Measurements from ENCODE around the gene LAMC3.

The LAMC3 gene

DNA sequence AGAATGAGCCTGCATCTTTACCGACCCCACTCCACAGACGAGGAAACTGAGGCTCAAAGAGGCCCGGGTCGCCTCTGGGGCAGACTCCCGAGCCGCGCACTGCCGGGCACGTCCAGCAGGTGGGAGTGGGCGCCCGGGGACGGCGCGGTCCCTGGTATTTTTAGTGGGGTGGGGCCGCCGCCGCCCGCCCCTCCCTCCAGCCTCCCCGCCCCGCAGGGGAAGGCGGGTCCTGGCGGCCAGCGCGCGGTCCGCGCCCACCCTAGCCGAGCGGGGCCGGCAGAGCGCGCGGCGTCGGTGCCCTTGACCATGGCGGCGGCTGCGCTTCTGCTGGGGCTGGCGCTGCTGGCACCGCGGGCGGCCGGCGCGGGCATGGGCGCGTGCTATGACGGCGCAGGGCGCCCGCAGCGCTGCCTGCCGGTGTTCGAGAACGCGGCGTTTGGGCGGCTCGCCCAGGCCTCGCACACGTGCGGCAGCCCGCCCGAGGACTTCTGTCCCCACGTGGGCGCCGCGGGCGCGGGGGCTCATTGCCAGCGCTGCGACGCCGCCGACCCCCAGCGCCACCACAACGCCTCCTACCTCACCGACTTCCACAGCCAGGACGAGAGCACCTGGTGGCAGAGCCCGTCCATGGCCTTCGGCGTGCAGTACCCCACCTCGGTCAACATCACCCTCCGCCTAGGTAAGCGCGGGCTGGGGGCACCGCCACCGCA lies at the start of gene LAMC3:
LAMC3 (plus strand) TSS at position 266 of the 710 bp plus-strand sequence; CDS start at position 307, 41 bp downstream.
- DNase-seq, result no peak

DNA sequence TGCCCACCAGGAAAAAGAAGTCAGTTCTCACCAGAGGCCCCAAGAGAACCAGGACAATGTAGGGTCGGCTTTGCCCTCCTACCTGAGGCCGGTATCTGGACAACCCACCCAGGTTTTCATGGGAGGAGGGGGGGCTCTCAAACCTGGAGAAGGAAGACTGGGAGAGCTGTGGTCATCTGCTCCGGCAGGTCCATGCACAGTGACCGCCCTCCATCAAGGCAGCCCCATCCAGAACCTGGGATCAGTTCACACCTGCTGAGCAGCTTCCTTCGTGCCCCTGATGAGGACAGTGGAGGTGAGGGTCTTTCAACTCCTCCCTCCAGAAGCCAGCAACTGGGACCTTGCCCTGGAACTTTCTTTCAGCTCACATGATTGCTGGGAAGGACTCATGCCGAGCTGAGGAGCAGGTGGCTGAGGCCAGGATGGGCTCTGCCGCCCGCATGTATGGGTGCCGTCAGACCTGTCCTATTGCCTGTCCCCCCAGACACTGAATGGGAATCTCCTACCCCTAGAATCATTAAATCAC lies 49.1 kb upstream of the LAMC3 start:
- no peak for DNase-seq

DNA sequence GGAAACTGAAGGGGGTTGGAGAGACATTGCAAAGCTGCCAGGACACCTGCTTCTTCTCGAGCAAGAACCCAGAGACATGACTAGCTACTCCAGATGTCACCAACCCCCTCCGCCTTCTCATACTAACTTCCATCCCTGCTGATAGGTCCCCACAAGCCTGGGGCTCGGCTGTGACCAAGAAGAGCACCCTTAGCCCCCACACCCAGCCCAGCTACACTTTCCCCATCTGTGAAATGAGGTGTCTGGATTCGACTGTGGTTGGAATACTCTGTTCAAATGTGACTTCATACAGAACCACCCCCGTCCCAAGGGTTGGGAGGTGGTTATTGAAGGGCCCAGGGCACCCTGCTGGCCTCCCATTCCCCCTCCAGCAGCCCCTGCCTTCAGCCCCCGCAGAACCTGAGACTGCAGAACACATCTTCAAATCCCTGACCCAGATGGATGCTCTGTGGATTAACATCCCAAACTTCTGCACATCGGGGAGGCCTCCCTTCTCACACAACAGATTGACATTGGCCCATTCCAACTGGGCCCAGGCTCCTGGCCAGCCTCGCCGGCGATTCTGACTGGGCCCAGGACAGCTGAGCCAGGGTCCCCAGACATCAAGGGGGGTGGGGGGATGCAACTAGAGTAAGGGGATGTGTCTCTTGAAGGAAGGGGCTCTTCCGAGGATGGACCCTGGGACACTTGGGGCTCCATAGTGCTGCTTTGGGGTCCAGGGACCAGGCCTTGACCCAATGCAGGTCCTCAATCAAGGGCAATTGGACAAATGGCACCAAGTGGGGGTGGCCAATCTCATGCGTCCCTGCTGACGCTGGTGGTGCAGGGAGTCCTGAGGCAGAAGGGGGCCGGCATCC lies 48.2 kb upstream of the LAMC3 start:
- DNase-seq, result no peak

DNA sequence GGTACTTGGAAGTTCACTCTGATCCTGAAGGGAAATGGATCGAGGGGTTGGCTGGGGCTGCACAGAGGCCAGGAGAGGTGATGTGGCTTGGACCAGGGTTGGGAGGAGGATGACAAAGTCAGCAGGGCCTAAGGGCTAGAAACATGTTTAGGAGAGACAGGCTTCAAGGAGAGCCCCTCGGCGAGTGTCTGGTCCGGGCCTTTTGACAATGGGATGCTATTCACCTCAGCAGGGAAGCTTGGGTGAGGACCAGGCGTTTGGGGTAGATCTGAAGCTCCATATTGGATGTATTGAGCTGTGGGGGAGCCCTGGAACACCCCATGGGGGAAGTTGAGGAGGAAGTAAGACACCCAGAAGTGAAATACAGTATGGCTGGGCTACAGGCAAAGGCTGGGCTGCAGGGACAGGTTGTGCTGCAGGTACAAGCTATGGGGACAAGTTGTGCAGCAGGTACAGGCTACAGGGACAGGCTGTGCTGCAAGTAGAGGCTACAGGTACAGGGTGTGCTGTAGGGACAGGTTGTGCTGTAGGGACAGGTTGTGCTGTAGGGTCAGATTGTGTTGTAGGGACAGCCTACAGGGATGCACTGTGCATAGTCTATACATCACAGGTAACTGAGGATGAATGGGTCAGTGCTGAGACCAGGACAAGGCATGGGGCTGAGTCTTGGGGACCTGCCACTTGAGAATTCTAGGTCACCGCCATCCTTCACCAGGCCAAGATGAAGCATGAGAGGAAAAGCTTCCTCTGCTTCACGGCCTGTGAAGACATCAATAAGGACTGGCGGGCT lies 47.3 kb upstream of the LAMC3 start:
- no peak for DNase-seq

DNA sequence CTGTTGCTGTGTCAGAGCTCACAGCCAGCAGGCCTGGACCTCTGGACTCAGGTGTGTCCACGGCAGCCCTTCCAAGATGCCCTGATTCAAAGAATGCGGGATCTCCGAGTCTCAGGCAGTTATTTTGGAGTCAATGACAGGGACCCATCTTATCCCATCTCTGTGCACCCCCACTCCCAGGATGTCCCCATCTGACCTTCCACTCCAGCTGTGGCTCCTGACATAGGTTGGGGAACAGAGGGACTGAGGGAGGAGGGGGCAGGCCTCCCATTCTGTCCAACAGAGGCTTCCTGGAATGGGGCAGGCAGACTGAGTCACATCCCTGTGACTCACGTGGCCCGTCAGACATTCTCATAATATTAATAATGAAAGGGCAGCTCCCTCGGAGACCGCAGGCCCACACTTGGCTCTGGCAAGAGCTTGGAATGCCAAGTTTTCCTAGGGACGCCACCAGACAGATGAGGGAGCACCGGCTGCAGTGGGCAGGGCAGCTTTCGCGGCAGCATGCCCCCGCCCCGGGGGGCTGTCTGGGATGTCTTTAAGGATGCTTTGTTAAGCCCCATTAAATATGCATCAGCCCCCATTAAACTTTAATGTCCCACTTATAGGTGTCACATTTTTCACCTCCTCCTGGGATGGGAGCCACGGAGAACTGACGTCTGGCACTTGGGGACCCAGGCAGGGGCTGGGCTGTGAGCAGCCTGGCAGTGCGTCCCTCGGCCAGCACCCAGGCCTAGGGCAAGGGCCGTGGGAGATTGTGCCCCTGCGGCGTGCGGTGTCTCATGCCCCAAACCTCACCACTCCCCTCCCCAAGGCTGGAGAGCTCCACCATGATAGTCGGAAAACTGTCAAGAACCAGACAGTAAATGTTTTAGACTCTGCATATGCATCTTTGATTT lies 46.3 kb upstream of the LAMC3 start:
- no peak for DNase-seq

DNA sequence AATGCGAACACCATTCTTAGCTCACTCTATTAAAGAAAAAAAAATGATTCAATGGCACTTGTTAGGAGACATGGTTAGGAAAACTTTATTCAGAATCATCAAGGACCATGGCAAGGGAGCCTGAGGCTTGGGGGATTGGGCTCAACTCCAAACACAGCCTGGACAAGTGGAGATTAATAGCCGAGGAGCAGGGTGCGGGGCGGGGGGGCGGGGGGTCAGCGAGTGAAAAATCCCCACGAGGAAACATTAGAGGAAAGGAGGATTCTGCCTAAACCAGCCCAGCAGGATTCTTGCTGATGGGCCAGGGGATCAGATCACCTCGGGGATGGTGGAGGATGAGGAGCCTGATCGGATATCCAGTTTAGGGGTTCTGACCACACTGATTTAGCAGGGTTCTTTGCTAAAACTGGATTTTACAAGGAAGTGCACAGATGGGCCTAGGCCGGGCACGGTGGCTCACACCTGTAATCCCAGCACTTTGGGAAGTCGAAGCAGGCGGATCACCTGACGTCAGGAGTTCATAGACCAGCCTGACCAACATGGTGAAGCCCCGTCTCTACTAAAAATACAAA lies 45.6 kb upstream of the LAMC3 start:
- no peak for DNase-seq

DNA sequence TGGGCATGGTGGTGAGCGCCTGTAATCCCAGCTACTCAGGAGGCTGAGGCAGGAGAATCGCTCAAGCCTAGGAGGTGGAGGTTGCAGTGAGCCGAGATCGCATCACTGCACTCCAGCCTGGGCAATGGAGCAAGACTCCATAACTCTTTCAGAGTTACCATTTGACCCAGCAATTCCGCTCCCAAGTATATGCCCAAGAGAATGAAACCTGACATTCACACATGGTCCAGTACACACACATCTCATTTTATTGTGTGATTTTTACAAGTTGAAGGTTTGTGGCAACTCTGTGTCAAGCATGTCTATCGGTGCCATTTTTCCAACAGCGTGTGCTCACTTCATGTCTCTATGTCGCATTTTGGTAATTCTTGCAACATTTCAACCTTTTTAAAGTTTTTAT lies 45.1 kb upstream of the LAMC3 start:
- no peak for DNase-seq

DNA sequence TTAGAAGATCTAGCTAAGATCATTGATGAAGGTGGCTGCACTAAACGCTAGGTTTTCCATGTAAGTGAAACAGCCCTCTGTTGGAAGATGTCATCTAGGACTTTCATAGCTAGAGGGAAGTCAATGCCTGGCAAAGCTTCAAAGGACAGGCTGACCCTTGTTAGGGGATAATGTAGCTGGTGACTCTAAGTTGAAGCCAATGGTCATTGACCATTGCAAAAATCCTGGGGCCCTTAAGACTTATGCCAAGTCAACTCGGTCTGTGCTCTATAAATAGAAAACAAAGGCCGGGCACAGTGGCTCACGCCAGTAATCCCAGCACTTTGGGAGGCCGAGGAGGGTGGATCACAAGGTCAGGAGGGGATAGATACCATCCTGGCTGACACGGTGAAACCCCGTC lies 43.3 kb upstream of the LAMC3 start:
- DNase-seq, result no peak

DNA sequence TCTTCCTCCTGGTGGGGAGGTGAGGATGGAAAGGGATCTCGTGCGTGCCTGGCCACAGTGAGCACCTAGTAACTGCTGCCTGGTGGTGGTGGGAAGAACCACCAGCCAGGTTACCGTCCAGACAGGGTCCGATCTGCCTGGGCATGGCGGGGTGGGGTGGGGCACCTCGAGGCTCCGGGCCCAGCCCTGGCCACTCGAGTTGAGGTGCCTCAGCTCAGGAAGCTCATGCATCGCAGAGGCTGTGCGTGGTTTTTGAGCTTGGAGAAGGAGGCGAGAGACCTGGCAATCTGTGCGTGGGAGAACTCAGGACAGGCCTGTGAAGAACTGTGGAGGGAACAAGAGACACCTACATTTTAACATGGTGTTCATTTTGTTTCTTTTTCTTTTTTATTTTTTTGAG lies 38.9 kb upstream of the LAMC3 start:
- no peak for DNase-seq

DNA sequence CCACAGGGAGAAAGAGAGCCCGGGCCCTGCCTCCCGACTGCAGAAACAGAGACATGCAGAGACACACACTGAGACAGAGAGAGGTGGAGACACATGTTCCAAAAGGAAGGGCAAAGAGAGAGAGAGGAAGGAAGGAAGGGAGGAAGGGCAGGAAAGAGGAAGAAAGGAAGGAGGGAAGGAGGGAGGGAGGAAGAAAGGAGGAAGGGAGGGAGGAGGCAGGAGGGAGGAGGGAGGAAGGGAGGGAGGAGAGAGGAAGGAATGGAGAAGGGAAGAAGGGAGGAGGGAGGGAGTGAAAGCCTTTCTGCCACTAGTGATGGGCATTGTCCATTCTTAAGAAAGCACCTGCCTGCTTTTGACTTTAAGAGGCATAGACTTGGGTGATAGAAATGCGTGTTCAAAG lies 38.1 kb upstream of the LAMC3 start:
- no peak for DNase-seq

DNA sequence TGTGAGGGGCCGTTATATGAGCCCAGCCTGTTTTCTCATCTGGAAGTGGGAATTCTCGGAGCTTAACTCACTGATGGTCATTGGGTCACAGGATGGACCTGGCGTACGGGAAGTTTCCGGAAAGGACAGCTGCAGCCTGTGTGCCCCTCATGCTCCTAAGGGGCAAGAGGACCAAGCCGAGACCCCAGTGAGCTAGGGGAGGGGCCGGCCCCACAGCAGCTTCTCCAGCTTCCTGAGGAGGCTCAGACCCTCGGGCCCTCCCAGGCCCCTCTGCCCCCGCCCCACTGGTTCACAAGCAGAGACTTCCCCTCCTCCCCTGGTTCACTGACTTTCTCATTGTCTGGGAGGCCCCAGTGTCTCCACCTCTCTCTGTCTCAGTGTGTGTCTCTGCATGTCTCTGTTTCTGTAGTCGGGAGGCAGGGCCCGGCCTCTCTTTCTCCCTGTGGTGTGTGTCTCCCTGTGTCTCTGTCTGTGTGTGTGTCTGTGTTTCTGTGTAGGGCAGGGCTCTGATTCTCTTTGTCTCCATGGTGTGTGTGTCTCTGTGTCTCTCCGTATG lies 37.6 kb upstream of the LAMC3 start:
- DNase-seq, result no peak

DNA sequence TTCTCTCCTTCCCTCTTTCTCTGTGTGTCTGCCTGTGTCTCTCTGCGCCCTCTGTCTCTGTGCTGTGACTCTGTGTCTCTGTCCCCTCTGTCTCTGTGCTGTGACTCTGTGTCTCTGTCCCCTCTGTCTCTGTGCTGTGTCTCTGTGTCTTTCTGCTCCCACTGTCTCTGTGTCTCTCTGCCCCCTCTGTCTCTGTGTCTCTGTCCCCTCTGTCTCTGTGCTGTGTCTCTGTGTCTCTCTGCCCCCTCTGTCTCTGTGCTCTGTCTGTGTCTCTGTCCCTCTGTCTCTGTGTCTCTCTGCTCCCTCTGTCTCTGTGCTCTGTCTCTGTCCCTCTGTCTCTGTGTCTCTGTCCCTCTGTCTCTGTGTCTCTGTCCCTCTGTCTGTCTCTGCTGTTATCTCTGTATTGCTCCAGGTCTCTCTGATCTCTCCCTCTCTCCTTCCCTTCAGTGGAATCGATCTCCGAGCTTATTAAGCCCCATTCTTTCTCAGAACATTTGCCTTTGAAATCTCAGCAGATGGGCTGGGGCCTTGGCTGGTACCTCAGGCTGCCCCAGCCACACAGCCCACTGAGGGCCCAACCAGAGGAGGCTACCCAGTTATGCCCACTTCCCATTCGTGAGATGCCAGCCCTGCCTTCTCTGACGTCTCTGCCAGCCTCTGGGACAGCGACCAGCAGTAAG lies 36.6 kb upstream of the LAMC3 start:
- no peak for DNase-seq

DNA sequence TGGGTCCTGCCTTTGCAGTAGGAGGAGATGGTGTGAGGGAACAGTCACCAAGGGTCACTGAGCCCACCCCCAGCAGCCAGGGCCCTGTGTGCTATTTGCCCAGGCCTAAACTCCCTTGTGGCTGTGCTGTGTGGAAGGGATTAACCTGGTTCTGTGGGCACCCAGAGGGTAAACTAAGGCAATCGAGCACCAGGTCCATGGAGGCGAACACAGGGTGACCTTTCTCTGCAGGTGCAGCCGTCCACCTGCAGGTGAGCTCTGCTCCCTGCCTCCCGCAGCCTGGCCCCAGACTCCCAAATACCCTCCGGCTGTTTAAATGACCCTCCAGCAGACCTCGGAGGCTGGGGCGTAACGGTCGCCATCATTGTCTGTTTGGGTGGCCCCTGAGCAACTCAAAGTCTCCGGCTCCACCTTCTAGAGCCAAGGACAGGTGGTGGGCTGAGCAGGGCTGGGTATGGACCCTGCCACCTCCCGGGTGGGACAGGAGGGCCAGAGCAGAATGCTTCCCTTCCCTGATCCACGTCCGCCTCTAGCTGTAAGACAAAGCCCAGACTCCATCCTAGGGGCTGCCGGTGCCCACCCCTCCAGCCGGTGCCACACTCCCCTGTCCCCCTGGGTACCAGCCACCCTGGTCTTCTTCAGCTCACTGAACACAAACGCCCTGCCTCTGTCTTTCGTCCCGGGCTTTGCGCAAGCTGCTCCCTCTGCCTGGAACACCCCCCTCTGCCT lies 35.9 kb upstream of the LAMC3 start:
- DNase-seq, result no peak

DNA sequence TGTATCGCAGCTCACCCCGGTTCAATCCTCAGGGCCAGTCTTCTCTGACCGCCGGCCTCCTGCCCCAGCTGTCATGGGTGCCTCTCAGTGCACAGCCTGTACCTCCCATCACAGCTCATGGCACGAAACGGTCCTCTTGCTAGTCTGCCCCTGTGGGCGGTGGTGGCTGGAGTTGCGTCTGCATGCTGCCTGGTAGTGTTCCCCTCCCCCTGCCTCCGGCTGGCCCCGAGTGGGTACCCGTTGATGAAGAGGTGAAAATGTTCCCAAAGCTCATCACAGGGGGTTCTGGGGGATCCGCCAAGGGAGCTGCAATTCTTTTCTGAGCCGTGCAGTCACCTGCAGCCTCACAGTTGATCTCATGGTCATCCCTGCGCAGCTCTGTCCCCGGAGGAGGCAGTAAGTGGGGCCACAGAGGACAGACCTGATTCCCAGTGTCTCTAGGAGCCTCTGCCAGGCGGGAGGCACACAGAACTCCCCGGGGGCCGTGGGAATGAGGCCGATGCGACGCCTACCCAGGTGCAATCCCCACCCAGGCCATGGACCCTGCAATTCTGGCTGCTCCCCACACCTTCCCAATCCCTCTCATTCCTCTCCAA lies 35.2 kb upstream of the LAMC3 start:
- DNase-seq, result no peak

DNA sequence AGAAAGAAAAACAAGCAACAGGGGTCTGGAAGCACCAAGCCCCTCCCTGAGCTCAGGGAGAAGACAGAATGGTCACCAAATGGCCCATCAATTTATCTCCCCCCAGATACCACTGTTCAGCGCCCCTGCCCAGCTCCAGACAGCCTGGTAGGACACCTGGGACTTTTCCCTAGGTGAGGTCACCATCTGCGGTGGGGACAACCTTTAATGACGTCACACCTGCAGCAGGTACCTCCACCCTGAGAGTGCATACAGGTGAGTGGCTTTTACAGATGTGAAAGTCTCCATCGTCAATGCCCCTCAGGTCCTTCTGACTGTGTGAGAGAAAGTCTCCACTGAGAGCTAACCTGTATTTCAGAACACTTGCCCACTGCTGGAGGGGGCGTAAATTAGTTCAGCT lies 34.3 kb upstream of the LAMC3 start:
- DNase-seq, result no peak

DNA sequence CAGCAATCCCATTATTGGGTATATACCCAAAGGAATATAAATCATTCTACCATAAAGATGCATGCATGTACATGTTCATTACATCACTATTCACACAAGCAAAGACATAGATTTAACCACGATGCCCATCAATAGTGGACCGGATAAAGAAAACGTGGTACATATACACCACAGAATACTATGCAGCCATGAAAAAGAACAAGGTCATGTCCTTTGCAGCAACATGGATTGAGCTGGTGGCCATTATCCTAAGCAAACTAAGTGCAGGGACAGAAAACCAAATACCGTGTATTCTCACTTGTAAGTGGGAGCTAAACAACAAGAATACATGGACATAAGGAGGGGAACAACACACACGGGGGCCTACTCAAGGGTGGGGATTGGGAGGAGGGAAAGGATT lies 33.8 kb upstream of the LAMC3 start:
- DNase-seq, result no peak

DNA sequence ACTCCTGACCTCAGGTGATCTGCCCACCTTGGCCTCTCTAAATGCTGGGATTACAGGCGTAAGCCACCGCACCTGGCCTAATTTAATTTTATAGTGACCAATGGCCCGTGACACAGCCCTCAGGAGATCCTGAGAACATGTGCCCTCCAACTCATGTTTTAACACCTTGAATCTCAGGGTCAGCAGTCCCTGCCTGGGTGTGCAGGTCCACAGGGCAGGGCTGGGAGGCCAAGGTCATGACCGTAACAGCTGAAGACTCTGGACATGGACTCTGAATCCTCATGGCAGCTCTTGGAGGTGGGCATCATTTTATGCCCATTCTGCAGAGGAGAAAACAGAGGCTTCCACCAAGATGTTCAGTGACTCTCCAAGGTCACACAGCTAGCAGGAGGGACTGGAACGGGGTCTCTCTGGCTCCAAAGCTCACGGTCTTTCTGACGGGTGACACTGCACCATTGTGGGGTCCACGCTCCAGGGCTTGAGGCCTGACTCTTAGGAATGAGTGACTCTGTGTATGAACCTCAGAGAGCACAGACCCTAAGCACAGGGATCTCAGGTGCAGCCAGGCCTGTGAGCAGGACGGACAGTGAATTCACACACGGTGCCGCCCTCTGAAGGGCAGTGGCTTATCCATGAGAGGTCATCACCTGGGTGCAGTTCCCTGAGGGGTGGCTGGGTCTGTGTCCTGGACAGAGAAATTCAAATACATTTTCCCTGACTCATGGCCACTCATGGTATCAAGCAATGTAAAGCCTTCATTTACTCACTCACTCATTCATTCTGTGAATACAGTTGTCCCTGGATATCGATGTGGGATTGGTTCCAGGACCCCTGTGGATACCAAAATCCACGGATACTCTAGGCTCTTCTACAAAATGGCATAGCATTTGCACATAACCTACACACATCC lies 32.8 kb upstream of the LAMC3 start:
- no peak for DNase-seq

DNA sequence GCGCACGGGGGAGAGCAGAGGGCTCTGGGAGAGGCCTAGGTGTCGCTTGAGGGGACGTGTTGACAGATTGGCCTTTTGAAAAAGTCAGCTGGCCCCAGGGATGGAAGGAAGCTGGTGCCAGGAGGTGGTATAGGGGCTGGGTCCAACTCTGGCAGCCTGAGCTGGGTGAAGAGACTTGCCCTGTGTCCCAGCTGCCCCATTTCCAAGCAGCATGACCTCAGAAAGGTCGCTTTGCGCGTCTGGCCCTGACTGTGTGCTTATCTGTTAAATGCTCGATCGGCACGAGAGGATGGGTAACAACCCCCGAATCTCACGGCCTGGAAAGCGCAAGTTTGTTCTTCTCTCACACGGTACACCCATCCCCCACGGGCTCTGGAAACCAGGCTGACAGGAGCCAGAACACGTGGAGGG lies 31.2 kb upstream of the LAMC3 start:
- DNase-seq, result no peak

All from stimulated activated CD4-positive, alpha-beta T cell treated with anti-CD3 and anti-CD28 coated beads, Interleukin-4, amount 100 ng/mL, for 1 hour (primary cell).